ENCODE results near the gene LYPD4. TPM values are rescaled to one million over a fixed set of nuclear protein-coding genes. Genes with fewer than 3 reads are reported as not detected.

LYPD4 gene
- polyA plus RNA-seq, 1 donor (not counting 4 experiments of a cell fraction or from before 2014, with no cell fraction given), result not detected

DNA sequence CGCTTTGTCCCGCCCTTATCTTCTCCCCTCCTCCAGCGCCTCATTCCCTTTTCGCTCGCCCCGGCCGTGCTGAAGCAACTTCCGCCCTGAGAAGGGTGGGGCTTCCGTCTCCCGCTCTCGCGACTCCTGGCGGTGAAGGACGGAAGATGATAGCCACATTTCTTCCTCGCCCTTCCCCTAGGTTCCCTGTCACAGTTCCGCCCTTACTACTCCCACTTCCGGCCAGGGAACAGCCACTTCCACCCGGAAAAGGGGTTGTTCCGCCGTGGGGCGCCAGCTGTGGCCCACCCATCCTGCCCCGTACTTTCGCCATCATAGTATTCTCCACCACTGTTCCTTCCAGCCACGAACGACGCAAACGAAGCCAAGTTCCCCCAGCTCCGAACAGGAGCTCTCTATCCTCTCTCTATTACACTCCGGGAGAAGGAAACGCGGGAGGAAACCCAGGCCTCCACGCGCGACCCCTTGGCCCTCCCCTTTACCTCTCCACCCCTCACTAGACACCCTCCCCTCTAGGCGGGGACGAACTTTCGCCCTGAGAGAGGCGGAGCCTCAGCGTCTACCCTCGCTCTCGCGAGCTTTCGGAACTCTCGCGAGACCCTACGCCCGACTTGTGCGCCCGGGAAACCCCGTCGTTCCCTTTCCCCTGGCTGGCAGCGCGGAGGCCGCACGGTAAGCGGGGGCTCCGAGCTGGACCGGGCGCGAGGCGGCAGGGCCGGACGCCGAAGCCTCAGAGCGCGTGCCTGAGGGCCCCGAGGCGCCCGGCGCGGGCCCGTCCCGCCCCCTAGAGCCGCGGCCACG, 15.3 kb upstream of the LYPD4 start, which contains the start of gene RPS19:
Gene RPS19 (plus strand): TSS at position 638 of the 801 bp plus-strand sequence. CDS start 520 bp downstream, outside the sequence.
- DNase-seq (ENCODE audit: low read depth, low spot score) (peak; percentile 93), FAIRE-seq (peak; percentile 77)
- H3K4me3 ChIP-seq (ENCODE audit: control insufficient read depth in 2 of 3, extremely low read depth in 1 of 3, insufficient read depth in 2 of 3, low read depth in 1 of 3, low read length in 3 of 3), result peak within 1 kb of the TSS; percentile 93 to 99 (median 97)
- H3K9me3 ChIP-seq (ENCODE audit: control insufficient read depth, low read depth, low read length), result no peaks in the 10 kb centered on the region
- peak within 1 kb of the TSS; percentile 94 for H3K27ac ChIP-seq (ENCODE audit: control insufficient read depth, insufficient read depth, low read length)
- H2AFZ ChIP-seq (ENCODE audit: control insufficient read depth, low read length), result peak within 1 kb of the TSS; percentile 93
- peak within 1 kb of the TSS; percentile 100 for H3K4me2 ChIP-seq (ENCODE audit: control insufficient read depth, extremely low read depth, insufficient read depth, low read depth, low read length)
- H3K9me1 ChIP-seq (ENCODE audit: control insufficient read depth, extremely low read depth, insufficient read depth, low read length), result peaks cover 2% of the 10 kb centered on the region
- TF ChIP-seq, protein P1, sequence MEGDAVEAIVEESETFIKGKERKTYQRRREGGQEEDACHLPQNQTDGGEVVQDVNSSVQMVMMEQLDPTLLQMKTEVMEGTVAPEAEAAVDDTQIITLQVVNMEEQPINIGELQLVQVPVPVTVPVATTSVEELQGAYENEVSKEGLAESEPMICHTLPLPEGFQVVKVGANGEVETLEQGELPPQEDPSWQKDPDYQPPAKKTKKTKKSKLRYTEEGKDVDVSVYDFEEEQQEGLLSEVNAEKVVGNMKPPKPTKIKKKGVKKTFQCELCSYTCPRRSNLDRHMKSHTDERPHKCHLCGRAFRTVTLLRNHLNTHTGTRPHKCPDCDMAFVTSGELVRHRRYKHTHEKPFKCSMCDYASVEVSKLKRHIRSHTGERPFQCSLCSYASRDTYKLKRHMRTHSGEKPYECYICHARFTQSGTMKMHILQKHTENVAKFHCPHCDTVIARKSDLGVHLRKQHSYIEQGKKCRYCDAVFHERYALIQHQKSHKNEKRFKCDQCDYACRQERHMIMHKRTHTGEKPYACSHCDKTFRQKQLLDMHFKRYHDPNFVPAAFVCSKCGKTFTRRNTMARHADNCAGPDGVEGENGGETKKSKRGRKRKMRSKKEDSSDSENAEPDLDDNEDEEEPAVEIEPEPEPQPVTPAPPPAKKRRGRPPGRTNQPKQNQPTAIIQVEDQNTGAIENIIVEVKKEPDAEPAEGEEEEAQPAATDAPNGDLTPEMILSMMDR (optimal IDR thresholded peaks at IDR 0.05 in 1 of 3, IDR thresholded peaks at IDR 0.05 in 1 of 3, conservative IDR thresholded peaks at IDR 0.05 in 1 of 3; ENCODE audit: extremely low read depth in 1 of 3, insufficient read depth in 2 of 3, low read length in 3 of 3), result peak in 1 of 3 experiments; percentile 60
- no peak for TF ChIP-seq EZH2 (IDR thresholded peaks at IDR 0.05; ENCODE audit: low read length)
- H4K20me1 ChIP-seq (ENCODE audit: control insufficient read depth, extremely low read depth, insufficient read depth, low read length), result peaks cover 25% of the 10 kb centered on the region
- H3K27me3 ChIP-seq (ENCODE audit: control insufficient read depth, extremely low read depth, insufficient read depth, low read length), result no peaks in the 10 kb centered on the region
- dilution Hi-C loops (cut with MboI; ENCODE audit: extremely low pct_ligation_motif_present, low sequenced_read_pairs), result no loop called here
- peak within 1 kb of the TSS; percentile 99 for H3K9ac ChIP-seq (ENCODE audit: control insufficient read depth, extremely low read depth, insufficient read depth, low read length)
- peaks cover 28% of the 10 kb centered on the region for H3K4me1 ChIP-seq (ENCODE audit: control insufficient read depth, extremely low read depth, insufficient read depth, low read length)
- H3K36me3 ChIP-seq (ENCODE audit: control insufficient read depth in 2 of 2, extremely low read depth in 1 of 2, insufficient read depth in 2 of 2, low read length in 2 of 2), result peaks cover 30 to 41% of the 10 kb centered on the region in 2 experiments
- peaks cover 47% of the 10 kb centered on the region for H3K79me2 ChIP-seq (ENCODE audit: control insufficient read depth, insufficient read depth, low read length)

GRCh38 chr19:41859213-41859617, 14.7 kb upstream of the LYPD4 start:
- peak overlapping the region; percentile 94 for H3K27ac ChIP-seq (ENCODE audit: control insufficient read depth, insufficient read depth, low read length)
- FAIRE-seq, result no peak

More at GRCh38 chr19:41859213-41859617, 14.7 kb upstream of the LYPD4 start:
- Histone ChIP-seq H3K9me3 (ENCODE audit: control insufficient read depth, low read depth, low read length) (no peaks in the 10 kb centered on the region), H3K9ac (ENCODE audit: control insufficient read depth, extremely low read depth, insufficient read depth, low read length) (peak overlapping the region; percentile 99), H3K79me2 (ENCODE audit: control insufficient read depth, insufficient read depth, low read length) (peaks cover 41% of the 10 kb centered on the region), H4K20me1 (ENCODE audit: control insufficient read depth, extremely low read depth, insufficient read depth, low read length) (peaks cover 20% of the 10 kb centered on the region), H3K9me1 (ENCODE audit: control insufficient read depth, extremely low read depth, insufficient read depth, low read length) (peaks cover 2% of the 10 kb centered on the region), H3K4me2 (ENCODE audit: control insufficient read depth, extremely low read depth, insufficient read depth, low read depth, low read length) (peak overlapping the region; percentile 74), H3K36me3 (ENCODE audit: control insufficient read depth in 2 of 2, extremely low read depth in 1 of 2, insufficient read depth in 2 of 2, low read length in 2 of 2) (peaks cover 25 to 35% of the 10 kb centered on the region in 2 experiments), H3K27me3 (ENCODE audit: control insufficient read depth, extremely low read depth, insufficient read depth, low read length) (peaks cover 4% of the 10 kb centered on the region), H3K4me1 (ENCODE audit: control insufficient read depth, extremely low read depth, insufficient read depth, low read length) (peaks cover 28% of the 10 kb centered on the region), H3K4me3 (ENCODE audit: control insufficient read depth in 2 of 3, extremely low read depth in 1 of 3, insufficient read depth in 2 of 3, low read depth in 1 of 3, low read length in 3 of 3) (peak overlapping the region; percentile 29 to 99 (median 36)), H2AFZ (ENCODE audit: control insufficient read depth, low read length) (peak overlapping the region; percentile 41)
- no peak for DNase-seq (ENCODE audit: low read depth, low spot score)
- TF ChIP-seq EZH2 (IDR thresholded peaks at IDR 0.05; ENCODE audit: low read length), result no peak
- TF ChIP-seq, protein P1 (optimal IDR thresholded peaks at IDR 0.05 in 1 of 3, IDR thresholded peaks at IDR 0.05 in 1 of 3, conservative IDR thresholded peaks at IDR 0.05 in 1 of 3; ENCODE audit: extremely low read depth in 1 of 3, insufficient read depth in 2 of 3, low read length in 3 of 3), result peak in 1 of 3 experiments; percentile 40
- dilution Hi-C loops (cut with MboI; ENCODE audit: extremely low pct_ligation_motif_present, low sequenced_read_pairs), result no loop called here
